Skeletal muscle cell (primary cell): ENCODE data around the gene ZNRD2.

Experiments
- DNase-seq: peaks from one replicate; pipeline ENCODE4 v3.0.0-alpha.2; 2010; ENCODE audit warnings: low read depth
- H3K4me3 ChIP-seq: 2 replicates; pipeline ENCODE4 v1.5.1; 2011; ENCODE audit warnings: low read depth, mild to moderate bottlenecking, control low read depth, low read length, moderate library complexity

ZNRD2 gene

GRCh38 chr11:65617990-65618751, 47.9 kb downstream of the ZNRD2 start:
- no peak for DNase-seq
- H3K4me3 ChIP-seq, result no peak overlapping the region

GRCh38 chr11:65618763-65619162, 48.5 kb downstream of the ZNRD2 start:
- no peak for DNase-seq
- H3K4me3 ChIP-seq, result no peak overlapping the region

- no peak for DNase-seq
- no peak overlapping the region for H3K4me3 ChIP-seq
Observed at GRCh38 chr11:65619281-65619928, 49.1 kb downstream of the ZNRD2 start.

GRCh38 chr11:65620666-65621065, 50.4 kb downstream of the ZNRD2 start:
- H3K4me3 ChIP-seq, result no peak overlapping the region
- DNase-seq, result no peak

- H3K4me3 ChIP-seq, result no peak overlapping the region
- DNase-seq, result no peak
Observed at GRCh38 chr11:65621460-65621859, 51.2 kb downstream of the ZNRD2 start.
